Measurements from ENCODE around the gene AIF1L. TPM values are rescaled to one million over a fixed set of nuclear protein-coding genes. Genes with fewer than 3 reads are reported as not detected.

AIF1L gene
- polyA plus RNA-seq, 3 donors, result not detected

GRCh38 chr9:131145245-131145644, 48.9 kb downstream of the AIF1L start:
- TF ChIP-seq, protein P1, sequence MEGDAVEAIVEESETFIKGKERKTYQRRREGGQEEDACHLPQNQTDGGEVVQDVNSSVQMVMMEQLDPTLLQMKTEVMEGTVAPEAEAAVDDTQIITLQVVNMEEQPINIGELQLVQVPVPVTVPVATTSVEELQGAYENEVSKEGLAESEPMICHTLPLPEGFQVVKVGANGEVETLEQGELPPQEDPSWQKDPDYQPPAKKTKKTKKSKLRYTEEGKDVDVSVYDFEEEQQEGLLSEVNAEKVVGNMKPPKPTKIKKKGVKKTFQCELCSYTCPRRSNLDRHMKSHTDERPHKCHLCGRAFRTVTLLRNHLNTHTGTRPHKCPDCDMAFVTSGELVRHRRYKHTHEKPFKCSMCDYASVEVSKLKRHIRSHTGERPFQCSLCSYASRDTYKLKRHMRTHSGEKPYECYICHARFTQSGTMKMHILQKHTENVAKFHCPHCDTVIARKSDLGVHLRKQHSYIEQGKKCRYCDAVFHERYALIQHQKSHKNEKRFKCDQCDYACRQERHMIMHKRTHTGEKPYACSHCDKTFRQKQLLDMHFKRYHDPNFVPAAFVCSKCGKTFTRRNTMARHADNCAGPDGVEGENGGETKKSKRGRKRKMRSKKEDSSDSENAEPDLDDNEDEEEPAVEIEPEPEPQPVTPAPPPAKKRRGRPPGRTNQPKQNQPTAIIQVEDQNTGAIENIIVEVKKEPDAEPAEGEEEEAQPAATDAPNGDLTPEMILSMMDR (IDR thresholded peaks at IDR 0.05), result no peak
- Mint-ChIP-seq H3K9me3 (no peaks in the 10 kb centered on the region), H3K36me3 (peaks cover 87 to 94% of the 10 kb centered on the region in 2 donors), H3K27ac (no peak overlapping the region), H3K4me1 (no peaks in the 10 kb centered on the region), H3K27me3 (ENCODE audit: low read depth in 3 of 3) (no peaks in the 10 kb centered on the region), H3K4me3 (no peak overlapping the region)
- Histone ChIP-seq H3K4me3 (replicated peaks in 1 of 3; ENCODE audit: low read depth in 2 of 3, low read length in 3 of 3) (no peak overlapping the region), H3K4me2 (replicated peaks; ENCODE audit: extremely low read depth, low read length, poor library complexity, severe bottlenecking) (no peak overlapping the region), H3K27me3 (ENCODE audit: control insufficient read depth in 2 of 2, insufficient read depth in 2 of 2, low read length in 2 of 2) (no peaks in the 10 kb centered on the region), H3K36me3 (replicated peaks in 1 of 2; ENCODE audit: control insufficient read depth in 1 of 2, insufficient read depth in 2 of 2, low read length in 2 of 2) (peaks cover 97 to 99% of the 10 kb centered on the region in 2 donors), H3K9me3 (replicated peaks in 1 of 2; ENCODE audit: control insufficient read depth in 1 of 2, insufficient read depth in 1 of 2, low read length in 2 of 2) (no peaks in the 10 kb centered on the region), H3K4me1 (ENCODE audit: control insufficient read depth in 1 of 2, insufficient read depth in 2 of 2, low read length in 2 of 2) (no peaks in the 10 kb centered on the region), H3K79me2 (ENCODE audit: insufficient read depth, low read length) (no peaks in the 10 kb centered on the region), H3K27ac (ENCODE audit: low read depth in 1 of 2, low read length in 2 of 2) (no peak overlapping the region), H4K20me1 (ENCODE audit: insufficient read depth, low read length) (no peaks in the 10 kb centered on the region), H2AFZ (ENCODE audit: insufficient read depth, low read depth, low read length, poor library complexity, severe bottlenecking) (no peak overlapping the region), H3K9ac (ENCODE audit: insufficient read depth, low read length, poor library complexity, severe bottlenecking) (no peak overlapping the region)
- intact Hi-C loops (cut with micrococcal nuclease), result loop anchor here in 1 of 2 donors (10.0 kb wide), 1 partner anchor 1140 kb away; no protein-coding TSS in a partner anchor
- no peak for DNase-seq
- no CpG with 5 or more reads among the region's 2 CpGs for whole genome bisulfite sequencing (ENCODE audit: insufficient coverage)

GRCh38 chr9:131146186-131146585, 49.9 kb downstream of the AIF1L start:
- Histone ChIP-seq H2AFZ (ENCODE audit: insufficient read depth, low read depth, low read length, poor library complexity, severe bottlenecking) (no peak overlapping the region), H3K79me2 (ENCODE audit: insufficient read depth, low read length) (no peaks in the 10 kb centered on the region), H3K27ac (ENCODE audit: low read depth in 1 of 2, low read length in 2 of 2) (no peak overlapping the region), H3K27me3 (ENCODE audit: control insufficient read depth in 2 of 2, insufficient read depth in 2 of 2, low read length in 2 of 2) (no peaks in the 10 kb centered on the region), H3K4me2 (replicated peaks; ENCODE audit: extremely low read depth, low read length, poor library complexity, severe bottlenecking) (no peak overlapping the region), H3K36me3 (replicated peaks in 1 of 2; ENCODE audit: control insufficient read depth in 1 of 2, insufficient read depth in 2 of 2, low read length in 2 of 2) (peaks cover 97 to 99% of the 10 kb centered on the region in 2 donors), H3K4me3 (replicated peaks in 1 of 3; ENCODE audit: low read depth in 2 of 3, low read length in 3 of 3) (no peak overlapping the region), H3K4me1 (ENCODE audit: control insufficient read depth in 1 of 2, insufficient read depth in 2 of 2, low read length in 2 of 2) (no peaks in the 10 kb centered on the region), H4K20me1 (ENCODE audit: insufficient read depth, low read length) (no peaks in the 10 kb centered on the region), H3K9me3 (replicated peaks in 1 of 2; ENCODE audit: control insufficient read depth in 1 of 2, insufficient read depth in 1 of 2, low read length in 2 of 2) (no peaks in the 10 kb centered on the region), H3K9ac (ENCODE audit: insufficient read depth, low read length, poor library complexity, severe bottlenecking) (no peak overlapping the region)
- TF ChIP-seq, protein P1 (IDR thresholded peaks at IDR 0.05), result no peak
- Mint-ChIP-seq H3K27me3 (ENCODE audit: low read depth in 3 of 3) (no peaks in the 10 kb centered on the region), H3K9me3 (no peaks in the 10 kb centered on the region), H3K27ac (no peak overlapping the region), H3K36me3 (peaks cover 85 to 93% of the 10 kb centered on the region in 2 donors), H3K4me1 (no peaks in the 10 kb centered on the region), H3K4me3 (no peak overlapping the region)
- intact Hi-C loops (cut with micrococcal nuclease), result loop anchor here in 1 of 2 donors (10.0 kb wide), 1 partner anchor 1139 kb away; no protein-coding TSS in a partner anchor
- 100% methylated on average over 2 of the region's 4 CpGs for WGBS (ENCODE audit: insufficient coverage)
- no peak for DNase-seq
